ENCODE results near the gene DEDD2. TPM values are rescaled to one million over a fixed set of nuclear protein-coding genes. Genes with fewer than 3 reads are reported as not detected.

The DEDD2 gene
- total and polyA plus RNA-seq, 10 of the 15 experiments (the other 5 are each of a cell fraction or from before 2014, with no cell fraction given) = 2.5 to 24.7 (median 17.6) TPM

- TF ChIP-seq MEF2A (IDR thresholded peaks at IDR 0.05; ENCODE audit: insufficient read depth, low read depth, low read length) (no peak), FOS (IDR thresholded peaks at IDR 0.05; ENCODE audit: borderline replicate concordance, extremely low read depth, insufficient read length) (peak; percentile 83), NBN (IDR thresholded peaks at IDR 0.05) (peak; percentile 88), SIX5 (IDR thresholded peaks at IDR 0.05; ENCODE audit: low read depth, low read length, severe bottlenecking) (no peak), ZNF384 (IDR thresholded peaks at IDR 0.05; ENCODE audit: borderline replicate concordance, low read depth, low read length) (no peak), BHLHE40 (IDR thresholded peaks at IDR 0.05; ENCODE audit: borderline replicate concordance in 1 of 2, low read depth in 2 of 2, low read length in 1 of 2) (peak; percentile 100), CHD2 (IDR thresholded peaks at IDR 0.05; ENCODE audit: borderline replicate concordance, low read depth, low read length) (peak; percentile 90), SMAD1 (IDR thresholded peaks at IDR 0.05; ENCODE audit: low read depth, partially characterized antibody) (no peak), RFX5 (IDR thresholded peaks at IDR 0.05; ENCODE audit: low read depth, low read length) (peak; percentile 67; the same call in 1 of the 2 replicates), RB1 (IDR thresholded peaks at IDR 0.05; ENCODE audit: borderline replicate concordance) (peak; percentile 83; the same call in 1 of the 2 replicates), RCOR1 (conservative IDR thresholded peaks at IDR 0.05; ENCODE audit: low read depth, low read length) (no peak), POLR2AphosphoS5 (IDR thresholded peaks at IDR 0.05; ENCODE audit: low read length) (peak; percentile 85), NFYA (IDR thresholded peaks at IDR 0.05; ENCODE audit: borderline replicate concordance, low read depth, low read length) (peak; percentile 43; the same call in 1 of the 2 replicates), RAD51 (IDR thresholded peaks at IDR 0.05) (peak; percentile 80), ZNF24 (IDR thresholded peaks at IDR 0.05) (no peak), HDAC6 (IDR thresholded peaks at IDR 0.05; ENCODE audit: unreplicated experiment) (no peak), ZSCAN29 (IDR thresholded peaks at IDR 0.05) (no peak), POLR2A (IDR thresholded peaks at IDR 0.05; ENCODE audit: low read depth, low read length) (peak; percentile 91), SUPT20H (IDR thresholded peaks at IDR 0.05; ENCODE audit: borderline replicate concordance, control insufficient read depth, low read depth, low read length) (no peak), ZNF217 (IDR thresholded peaks at IDR 0.05) (no peak), KDM1A (IDR thresholded peaks at IDR 0.05; ENCODE audit: borderline replicate concordance) (no peak), PML (IDR thresholded peaks at IDR 0.05; ENCODE audit: low read length) (peak; percentile 81; the same call in 1 of the 2 replicates)
- TF ChIP-seq, protein P1, sequence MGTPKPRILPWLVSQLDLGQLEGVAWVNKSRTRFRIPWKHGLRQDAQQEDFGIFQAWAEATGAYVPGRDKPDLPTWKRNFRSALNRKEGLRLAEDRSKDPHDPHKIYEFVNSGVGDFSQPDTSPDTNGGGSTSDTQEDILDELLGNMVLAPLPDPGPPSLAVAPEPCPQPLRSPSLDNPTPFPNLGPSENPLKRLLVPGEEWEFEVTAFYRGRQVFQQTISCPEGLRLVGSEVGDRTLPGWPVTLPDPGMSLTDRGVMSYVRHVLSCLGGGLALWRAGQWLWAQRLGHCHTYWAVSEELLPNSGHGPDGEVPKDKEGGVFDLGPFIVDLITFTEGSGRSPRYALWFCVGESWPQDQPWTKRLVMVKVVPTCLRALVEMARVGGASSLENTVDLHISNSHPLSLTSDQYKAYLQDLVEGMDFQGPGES (IDR thresholded peaks at IDR 0.05) = peak; percentile 86
- TF ChIP-seq, protein P2, sequence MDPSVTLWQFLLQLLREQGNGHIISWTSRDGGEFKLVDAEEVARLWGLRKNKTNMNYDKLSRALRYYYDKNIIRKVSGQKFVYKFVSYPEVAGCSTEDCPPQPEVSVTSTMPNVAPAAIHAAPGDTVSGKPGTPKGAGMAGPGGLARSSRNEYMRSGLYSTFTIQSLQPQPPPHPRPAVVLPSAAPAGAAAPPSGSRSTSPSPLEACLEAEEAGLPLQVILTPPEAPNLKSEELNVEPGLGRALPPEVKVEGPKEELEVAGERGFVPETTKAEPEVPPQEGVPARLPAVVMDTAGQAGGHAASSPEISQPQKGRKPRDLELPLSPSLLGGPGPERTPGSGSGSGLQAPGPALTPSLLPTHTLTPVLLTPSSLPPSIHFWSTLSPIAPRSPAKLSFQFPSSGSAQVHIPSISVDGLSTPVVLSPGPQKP (IDR thresholded peaks at IDR 0.05; ENCODE audit: low read depth, low read length) = no peak
- TF ChIP-seq, protein P3, sequence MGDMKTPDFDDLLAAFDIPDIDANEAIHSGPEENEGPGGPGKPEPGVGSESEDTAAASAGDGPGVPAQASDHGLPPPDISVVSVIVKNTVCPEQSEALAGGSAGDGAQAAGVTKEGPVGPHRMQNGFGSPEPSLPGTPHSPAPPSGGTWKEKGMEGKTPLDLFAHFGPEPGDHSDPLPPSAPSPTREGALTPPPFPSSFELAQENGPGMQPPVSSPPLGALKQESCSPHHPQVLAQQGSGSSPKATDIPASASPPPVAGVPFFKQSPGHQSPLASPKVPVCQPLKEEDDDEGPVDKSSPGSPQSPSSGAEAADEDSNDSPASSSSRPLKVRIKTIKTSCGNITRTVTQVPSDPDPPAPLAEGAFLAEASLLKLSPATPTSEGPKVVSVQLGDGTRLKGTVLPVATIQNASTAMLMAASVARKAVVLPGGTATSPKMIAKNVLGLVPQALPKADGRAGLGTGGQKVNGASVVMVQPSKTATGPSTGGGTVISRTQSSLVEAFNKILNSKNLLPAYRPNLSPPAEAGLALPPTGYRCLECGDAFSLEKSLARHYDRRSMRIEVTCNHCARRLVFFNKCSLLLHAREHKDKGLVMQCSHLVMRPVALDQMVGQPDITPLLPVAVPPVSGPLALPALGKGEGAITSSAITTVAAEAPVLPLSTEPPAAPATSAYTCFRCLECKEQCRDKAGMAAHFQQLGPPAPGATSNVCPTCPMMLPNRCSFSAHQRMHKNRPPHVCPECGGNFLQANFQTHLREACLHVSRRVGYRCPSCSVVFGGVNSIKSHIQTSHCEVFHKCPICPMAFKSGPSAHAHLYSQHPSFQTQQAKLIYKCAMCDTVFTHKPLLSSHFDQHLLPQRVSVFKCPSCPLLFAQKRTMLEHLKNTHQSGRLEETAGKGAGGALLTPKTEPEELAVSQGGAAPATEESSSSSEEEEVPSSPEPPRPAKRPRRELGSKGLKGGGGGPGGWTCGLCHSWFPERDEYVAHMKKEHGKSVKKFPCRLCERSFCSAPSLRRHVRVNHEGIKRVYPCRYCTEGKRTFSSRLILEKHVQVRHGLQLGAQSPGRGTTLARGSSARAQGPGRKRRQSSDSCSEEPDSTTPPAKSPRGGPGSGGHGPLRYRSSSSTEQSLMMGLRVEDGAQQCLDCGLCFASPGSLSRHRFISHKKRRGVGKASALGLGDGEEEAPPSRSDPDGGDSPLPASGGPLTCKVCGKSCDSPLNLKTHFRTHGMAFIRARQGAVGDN (IDR thresholded peaks at IDR 0.05) = 0 out of 2 replicates have a peak, but pooled peaks have one; percentile 27
Measured at GRCh38 chr19:42219812-42220750, 2.6 kb upstream of the DEDD2 start, which contains the start of gene ZNF526 (continued).

Measured in GM12878 (cell line).